HepG2 (cell line): ENCODE measurements around the gene AP2B1. TPM values are rescaled to one million over a fixed set of nuclear protein-coding genes. Genes with fewer than 3 reads are reported as not detected.

ENCODE experiments used
- ETV6 ChIP-seq: sonication (generic); formaldehyde crosslinking; conservative IDR thresholded peaks from 2 replicates; pipeline ENCODE4 v1.4.0; 2020; ENCODE audit warnings: missing genetic modification reagents
- HNF4A ChIP-seq: sonication (generic); formaldehyde crosslinking; IDR thresholded peaks from 2 replicates; pipeline ENCODE4 v1.4.0; 2020; ENCODE audit warnings: missing genetic modification reagents
- KLF13 ChIP-seq: sonication (generic); formaldehyde crosslinking; IDR thresholded peaks from 2 replicates; pipeline ENCODE4 v1.4.0; 2020; ENCODE audit warnings: mild to moderate bottlenecking, missing genetic modification reagents
- MZF1 ChIP-seq: sonication (generic); formaldehyde crosslinking; IDR thresholded peaks from 2 replicates; pipeline ENCODE4 v1.8.1; 2023; ENCODE audit warnings: mild to moderate bottlenecking, missing genetic modification reagents, borderline replicate concordance
- PCBP1 ChIP-seq: fragments of 200-400 bp; formaldehyde crosslinking; IDR thresholded peaks from 2 replicates; pipeline ENCODE4 v1.6.1; 2017; ENCODE audit warnings: mild to moderate bottlenecking, low read depth, low read length, borderline replicate concordance
- RARA ChIP-seq: IDR thresholded peaks from 2 replicates; pipeline ENCODE4 v1.6.1; 2016; ENCODE audit warnings: missing genetic modification reagents, missing compliant biosample characterization
- SETDB1 ChIP-seq: sonication (generic); formaldehyde crosslinking; IDR thresholded peaks from 2 replicates; pipeline ENCODE4 v1.5.1; 2020; ENCODE audit warnings: missing genetic modification reagents, mild to moderate bottlenecking, borderline replicate concordance
- SP140L ChIP-seq: sonication (generic); formaldehyde crosslinking; IDR thresholded peaks from 2 replicates; pipeline ENCODE4 v1.4.0; 2020; ENCODE audit warnings: missing genetic modification reagents, borderline replicate concordance
- ZBTB38 ChIP-seq: sonication (generic); formaldehyde crosslinking; IDR thresholded peaks from 2 replicates; pipeline ENCODE4 v1.5.1; 2020; ENCODE audit warnings: mild to moderate bottlenecking, missing genetic modification reagents
- ZIK1 ChIP-seq: sonication (generic); formaldehyde crosslinking; IDR thresholded peaks from 2 replicates; pipeline ENCODE4 v1.5.0; 2020; ENCODE audit warnings: mild to moderate bottlenecking, low read depth, missing genetic modification reagents, borderline replicate concordance
- ZKSCAN1 ChIP-seq: fragments of 150-350 bp; IDR thresholded peaks from 2 replicates; pipeline ENCODE4 v1.6.1; 2014; ENCODE audit warnings: low read length
- ZNF121 ChIP-seq: sonication (generic); formaldehyde crosslinking; IDR thresholded peaks from 2 replicates; pipeline ENCODE4 v1.5.0; 2020; ENCODE audit warnings: mild to moderate bottlenecking, missing genetic modification reagents
- ZNF317 ChIP-seq: sonication (generic); formaldehyde crosslinking; IDR thresholded peaks from 2 replicates; pipeline ENCODE4 v1.5.0; 2020; ENCODE audit warnings: mild to moderate bottlenecking, missing genetic modification reagents
- ZNF383 ChIP-seq: sonication (generic); formaldehyde crosslinking; IDR thresholded peaks from 2 replicates; pipeline ENCODE4 v1.4.0; 2020; ENCODE audit warnings: missing genetic modification reagents, mild to moderate bottlenecking, borderline replicate concordance
- ZNF7 ChIP-seq: IDR thresholded peaks from 2 replicates; pipeline ENCODE4 v1.6.1; 2016; ENCODE audit warnings: missing biosample characterization, missing genetic modification reagents
- ZNF724P ChIP-seq: sonication (generic); formaldehyde crosslinking; IDR thresholded peaks from 2 replicates; pipeline ENCODE4 v1.8.0; 2022; ENCODE audit warnings: missing genetic modification reagents, borderline replicate concordance
- ZNF770 ChIP-seq: sonication (generic); formaldehyde crosslinking; IDR thresholded peaks from 2 replicates; pipeline ENCODE4 v1.5.0; 2020; ENCODE audit warnings: mild to moderate bottlenecking, missing genetic modification reagents
- ZSCAN12 ChIP-seq: sonication (generic); formaldehyde crosslinking; IDR thresholded peaks from 2 replicates; pipeline ENCODE4 v1.9.0; 2021; ENCODE audit warnings: mild to moderate bottlenecking, missing genetic modification reagents
- ZZZ3 ChIP-seq: sonication (generic); formaldehyde crosslinking; IDR thresholded peaks from 2 replicates; pipeline ENCODE4 v1.4.0; 2020; ENCODE audit warnings: missing genetic modification reagents, mild to moderate bottlenecking, borderline replicate concordance
- polyA plus RNA-seq, 8 experiments: library from polyadenylated mRNA; depleted of rRNA in 3 of 8; stranded (reverse) in 7 of 8; unstranded in 1 of 8; fragments of >200 nt; fragmentation: Illumina TruSeq in 4 of 8; extraction: Trizol in 4 of 8; gene quantifications; 2 replicates each; pipeline versions ENCODE4 v1.2.1 to v1.2.3, GENCODE V29; 2011 to 2016; ENCODE audit warnings: low read depth in 4 of 8, missing spikeins in 1 of 8, mixed read lengths in 1 of 8; ENCODE audit not compliant: insufficient read depth in 1 of 8
- total RNA-seq, 5 experiments: library from RNA; depleted of rRNA; stranded (reverse); fragments of >200 nt; fragmentation: Illumina TruSeq; extraction: Trizol; gene quantifications; 2 replicates each; pipeline ENCODE4 v1.2.3, GENCODE V29; 2016; ENCODE audit warnings: low read depth in 1 of 5

AP2B1 gene
- total and polyA plus RNA-seq, 2 of the 13 experiments (the other 11 are each of a cell fraction or from before 2014, with no cell fraction given), result 23.8 to 71.3 TPM

DNA sequence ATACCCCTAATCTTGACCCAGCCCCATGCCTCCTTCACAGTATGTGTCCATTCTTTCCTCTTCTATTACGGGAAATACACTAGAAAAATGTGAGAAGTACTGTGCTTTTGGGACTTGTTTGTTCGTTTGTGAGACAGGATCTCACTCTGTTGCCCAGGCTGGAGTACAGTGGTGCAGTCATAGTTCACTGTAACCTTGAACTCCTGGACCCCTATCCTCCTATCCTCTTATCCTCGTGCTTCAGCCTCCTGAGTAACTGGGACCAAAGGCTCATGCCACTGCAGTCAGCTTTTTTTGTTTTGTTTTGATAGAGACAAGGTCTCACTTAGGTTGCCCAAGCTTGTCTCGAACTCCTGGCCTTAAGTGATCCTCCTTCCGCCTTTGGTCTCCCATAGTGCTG is 114.4 kb downstream of the AP2B1 start (continued):
- no peak for TF ChIP-seq ZNF7 (CRISPR knock-in tag)
- peak; percentile 92 for TF ChIP-seq ZNF121 (CRISPR knock-in tag)
- TF ChIP-seq ZBTB38 (CRISPR knock-in tag), result no peak
- TF ChIP-seq ZNF724P, result no peak
- no peak for TF ChIP-seq ZIK1 (CRISPR knock-in tag)
- no peak for TF ChIP-seq SP140L (CRISPR knock-in tag)
- no peak for TF ChIP-seq SETDB1 (CRISPR knock-in tag)
- TF ChIP-seq ZZZ3 (CRISPR knock-in tag), result no peak
- TF ChIP-seq KLF13 (CRISPR knock-in tag), result no peak
- no peak for TF ChIP-seq MZF1
- no peak for TF ChIP-seq ZKSCAN1
- no peak for TF ChIP-seq ETV6 (CRISPR knock-in tag)
- TF ChIP-seq HNF4A, result peak; percentile 34; the same call in 1 of the 2 replicates
- TF ChIP-seq ZSCAN12 (CRISPR knock-in tag), result no peak
- no peak for TF ChIP-seq ZNF383 (CRISPR knock-in tag)
- TF ChIP-seq PCBP1, result no peak
- TF ChIP-seq ZNF770 (CRISPR knock-in tag), result peak; percentile 90
- no peak for TF ChIP-seq ZNF317 (CRISPR knock-in tag)
- TF ChIP-seq RARA (CRISPR knock-in tag), result peak; percentile 10; the same call in 1 of the 2 replicates
